Prostate gland (tissue), 2 donors: ENCODE measurements around the gene SLC22A4. TPM values are rescaled to one million over a fixed set of nuclear protein-coding genes. Genes with fewer than 3 reads are reported as not detected.

ENCODE experiments used
- DNase-seq: peaks from one replicate; pipeline ENCODE4 v3.0.0-alpha.2; 2019; ENCODE audit warnings: low spot score
- H3K27ac ChIP-seq, 2 donors: fragments of 200-600 bp; sonication (generic); 2 replicates each; pipeline ENCODE4 v1.5.1; 2017 to 2019
- H3K27me3 ChIP-seq: fragments of 200-600 bp; sonication (generic); replicated peaks from 2 replicates; pipeline ENCODE4 v1.5.1; 2019; ENCODE audit not compliant: insufficient read depth
- H3K36me3 ChIP-seq, 2 donors: fragments of 200-600 bp; sonication (generic); 1 replicate in 1 of 2; 2 replicates in 1 of 2; pipeline versions ENCODE4 v1.5.1 to v1.8.1; 2017 to 2019
- H3K4me1 ChIP-seq: fragments of 200-600 bp; sonication (generic); replicated peaks from 2 replicates; pipeline ENCODE4 v1.5.1; 2019
- H3K4me3 ChIP-seq, 2 donors: fragments of 200-600 bp; sonication (generic); 2 replicates each; pipeline ENCODE4 v1.5.1; 2017 to 2019
- H3K9me3 ChIP-seq: fragments of 200-600 bp; sonication (generic); 2 replicates; pipeline ENCODE4 v1.5.1; 2017
- POLR2A ChIP-seq: fragments of 450-650 bp; IDR thresholded peaks from one replicate; pipeline ENCODE4 v1.6.1; 2016; ENCODE audit warnings: antibody characterized with exemption, mild to moderate bottlenecking
- POLR2AphosphoS5 ChIP-seq: sonication (generic); formaldehyde crosslinking; IDR thresholded peaks from one replicate; pipeline ENCODE4 v1.6.1; 2017; ENCODE audit warnings: antibody characterized with exemption
- WGBS: methylation state at CpG from one replicate; pipeline ENCODE4 v1.1.5; 2018; 5-methylcytosine and 5-hydroxymethylcytosine counted together
- intact Hi-C: fragments of 100-400 bp; cut with DNase I; formaldehyde crosslinking; loops from one replicate; pipeline ENCODE4 v1.14.2; 2022
- total RNA-seq, 2 donors: library from RNA; depleted of rRNA; stranded (reverse); fragments of >200 nt; gene quantifications; one replicate each; pipeline ENCODE4 v1.1.0, GENCODE V29; 2016
- TF ChIP-seq, protein P1 (sequence below), 4 experiments: fragments of 200-600 bp in 2 of 4; fragments of 450-650 bp in 2 of 4; sonication (generic) in 2 of 4; IDR thresholded peaks; 1 replicate in 3 of 4; 2 replicates in 1 of 4; pipeline ENCODE4 v1.5.1; 2016 to 2019; ENCODE audit warnings: antibody characterized with exemption in 4 of 4, mild to moderate bottlenecking in 2 of 4, moderate library complexity in 2 of 4

Gene SLC22A4
- total RNA-seq, 2 donors from 2014 or later: 5.5 to 8.2 TPM

DNA sequence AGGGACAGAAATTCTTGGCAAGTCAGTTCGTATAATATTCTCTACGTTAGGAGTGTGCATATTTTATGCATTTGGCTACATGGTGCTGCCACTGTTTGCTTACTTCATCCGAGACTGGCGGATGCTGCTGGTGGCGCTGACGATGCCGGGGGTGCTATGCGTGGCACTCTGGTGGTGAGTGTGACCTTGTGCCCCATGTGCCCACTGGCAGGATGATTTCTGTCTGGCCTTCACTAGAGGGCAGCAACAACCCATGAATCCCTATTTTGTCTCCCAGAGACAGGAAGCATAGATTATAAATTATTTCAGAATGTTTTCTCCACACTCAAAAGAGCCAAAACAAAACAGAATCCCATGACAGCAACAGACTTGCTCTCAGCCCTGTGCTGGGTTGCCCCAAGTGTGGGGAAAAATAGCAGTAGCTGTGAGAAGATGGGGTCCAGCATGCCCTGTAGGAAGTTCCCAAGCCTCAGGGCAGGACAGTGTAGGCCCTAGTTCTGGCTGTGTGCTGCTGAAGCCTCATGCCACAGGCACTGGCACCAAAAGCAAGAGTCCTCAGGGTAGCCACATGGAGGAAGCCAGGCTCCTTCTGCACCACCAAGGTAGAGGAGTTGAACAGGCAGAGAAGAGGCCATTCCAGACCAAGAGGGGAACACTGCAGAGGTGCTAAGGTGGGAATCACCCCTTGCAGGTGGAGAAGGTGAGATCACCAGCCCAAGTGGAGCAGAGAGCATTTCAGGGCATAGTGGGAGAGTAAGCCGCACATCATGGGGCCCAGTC lies 91.3 kb downstream of the SLC22A4 start:
- Histone ChIP-seq H3K36me3 (no peaks in the 10 kb centered on the region), H3K27me3 (no peaks in the 10 kb centered on the region), H3K4me1 (peaks cover 40% of the 10 kb centered on the region), H3K27ac (peak overlapping the region; percentile 39 to 89), H3K9me3 (no peaks in the 10 kb centered on the region), H3K4me3 (no peak overlapping the region)
- peak; percentile 55 for DNase-seq
- intact Hi-C loops: loop anchor here (1.0 kb wide), 1 partner anchor 116 kb away; no protein-coding TSS in a partner anchor
- no peak for TF ChIP-seq POLR2A
- TF ChIP-seq POLR2AphosphoS5: peak; percentile 5
- TF ChIP-seq, protein P1, sequence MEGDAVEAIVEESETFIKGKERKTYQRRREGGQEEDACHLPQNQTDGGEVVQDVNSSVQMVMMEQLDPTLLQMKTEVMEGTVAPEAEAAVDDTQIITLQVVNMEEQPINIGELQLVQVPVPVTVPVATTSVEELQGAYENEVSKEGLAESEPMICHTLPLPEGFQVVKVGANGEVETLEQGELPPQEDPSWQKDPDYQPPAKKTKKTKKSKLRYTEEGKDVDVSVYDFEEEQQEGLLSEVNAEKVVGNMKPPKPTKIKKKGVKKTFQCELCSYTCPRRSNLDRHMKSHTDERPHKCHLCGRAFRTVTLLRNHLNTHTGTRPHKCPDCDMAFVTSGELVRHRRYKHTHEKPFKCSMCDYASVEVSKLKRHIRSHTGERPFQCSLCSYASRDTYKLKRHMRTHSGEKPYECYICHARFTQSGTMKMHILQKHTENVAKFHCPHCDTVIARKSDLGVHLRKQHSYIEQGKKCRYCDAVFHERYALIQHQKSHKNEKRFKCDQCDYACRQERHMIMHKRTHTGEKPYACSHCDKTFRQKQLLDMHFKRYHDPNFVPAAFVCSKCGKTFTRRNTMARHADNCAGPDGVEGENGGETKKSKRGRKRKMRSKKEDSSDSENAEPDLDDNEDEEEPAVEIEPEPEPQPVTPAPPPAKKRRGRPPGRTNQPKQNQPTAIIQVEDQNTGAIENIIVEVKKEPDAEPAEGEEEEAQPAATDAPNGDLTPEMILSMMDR (IDR thresholded peaks at IDR 0.05): peak; percentile 30 to 83 (median 68)
- WGBS: 41% methylated on average over 9 of the region's 9 CpGs

GRCh38 chr5:132386644-132387286 lies 92.6 kb downstream of the SLC22A4 start:
- no peaks in the 10 kb centered on the region for H3K9me3 ChIP-seq
- H3K27ac ChIP-seq: peak overlapping the region; percentile 89 to 92
- intact Hi-C loops: loop anchor here (1.0 kb wide), 1 partner anchor 115 kb away; no protein-coding TSS in a partner anchor
- H3K4me1 ChIP-seq: peaks cover 31% of the 10 kb centered on the region
- no peaks in the 10 kb centered on the region for H3K36me3 ChIP-seq
- TF ChIP-seq, protein P1 (IDR thresholded peaks at IDR 0.05): peak; percentile 67 to 93 (median 87)
- TF ChIP-seq POLR2AphosphoS5 (peak; percentile 40), POLR2A (no peak)
- no peak overlapping the region for H3K4me3 ChIP-seq
- WGBS: 34% methylated on average over 10 of the region's 10 CpGs
- no peaks in the 10 kb centered on the region for H3K27me3 ChIP-seq
- DNase-seq: peak; percentile 68

DNA sequence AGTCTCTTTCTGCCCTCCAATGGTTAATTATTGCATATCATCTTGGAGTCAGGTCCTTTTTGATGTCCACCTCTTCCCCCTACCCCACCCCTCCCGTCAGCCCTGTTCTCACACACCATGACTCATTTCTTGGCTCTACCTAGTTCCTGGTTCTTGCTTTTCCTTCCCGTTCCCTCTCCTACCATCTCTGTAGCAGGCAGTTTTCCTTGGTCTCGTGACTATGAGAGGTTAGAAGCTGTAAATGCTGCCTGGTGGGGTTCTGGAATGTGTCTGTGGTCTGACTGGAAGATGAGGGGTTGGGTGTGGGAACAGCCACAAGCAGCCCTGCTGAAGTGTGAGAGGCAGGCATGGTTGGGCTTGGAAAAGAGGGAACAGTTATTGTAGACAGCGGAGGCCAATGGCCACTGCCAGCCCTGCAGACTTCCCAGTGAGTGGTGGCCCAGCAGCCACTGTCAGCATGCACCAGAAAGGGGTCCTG lies 93.5 kb downstream of the SLC22A4 start:
- TF ChIP-seq POLR2A: no peak
- TF ChIP-seq, protein P1 (IDR thresholded peaks at IDR 0.05): peak in 1 of 4 experiments; percentile 16
- peak; percentile 88 for TF ChIP-seq POLR2AphosphoS5
- no peak overlapping the region for H3K4me3 ChIP-seq
- no peaks in the 10 kb centered on the region for H3K36me3 ChIP-seq
- peak; percentile 82 for DNase-seq
- H3K27me3 ChIP-seq: no peaks in the 10 kb centered on the region
- peaks cover 26% of the 10 kb centered on the region for H3K4me1 ChIP-seq
- peak overlapping the region; percentile 89 to 92 for H3K27ac ChIP-seq
- H3K9me3 ChIP-seq: no peaks in the 10 kb centered on the region
- intact Hi-C loops: loop anchor here (1.0 kb wide), 1 partner anchor 23 kb away; no protein-coding TSS in a partner anchor
- WGBS: 10% methylated on average over 4 of the region's 4 CpGs

- H3K9me3 ChIP-seq: no peaks in the 10 kb centered on the region
- no peaks in the 10 kb centered on the region for H3K36me3 ChIP-seq
- WGBS: 31% methylated on average over 8 of the region's 8 CpGs
- no peak for TF ChIP-seq POLR2A
- TF ChIP-seq, protein P1 (IDR thresholded peaks at IDR 0.05): no peak
- no peak for TF ChIP-seq POLR2AphosphoS5
- H3K27me3 ChIP-seq: no peaks in the 10 kb centered on the region
- peaks cover 26% of the 10 kb centered on the region for H3K4me1 ChIP-seq
- intact Hi-C loops: loop anchor here (1.0 kb wide), 1 partner anchor 22 kb away; no protein-coding TSS in a partner anchor
- peak overlapping the region; percentile 89 to 92 for H3K27ac ChIP-seq
- no peak overlapping the region for H3K4me3 ChIP-seq
- DNase-seq: no peak
Measured at GRCh38 chr5:132388244-132389050, 94.3 kb downstream of the SLC22A4 start.
